ENCODE measurements around the gene RBFOX1.

The RBFOX1 gene

GRCh38 chr16:7334801-7335560 lies 2.3 kb downstream of the RBFOX1 start:
- no peak for DNase-seq (ENCODE audit: low read depth)

- no peak for DNase-seq (ENCODE audit: low read depth)
Measured at GRCh38 chr16:7335991-7336634, 3.5 kb downstream of the RBFOX1 start.

- no peak for DNase-seq (ENCODE audit: low read depth)
Measured at GRCh38 chr16:7336742-7337141, 4.1 kb downstream of the RBFOX1 start.

GRCh38 chr16:7338826-7339225 lies 6.2 kb downstream of the RBFOX1 start:
- DNase-seq (ENCODE audit: low read depth), result no peak

- no peak for DNase-seq (ENCODE audit: low read depth)
Measured at GRCh38 chr16:7339700-7340099, 7.1 kb downstream of the RBFOX1 start.

- DNase-seq (ENCODE audit: low read depth), result no peak
Measured at GRCh38 chr16:7340938-7341337, 8.3 kb downstream of the RBFOX1 start.

- DNase-seq (ENCODE audit: low read depth), result no peak
Measured at GRCh38 chr16:7342598-7342997, 10.0 kb downstream of the RBFOX1 start.

GRCh38 chr16:7343243-7343642 lies 10.6 kb downstream of the RBFOX1 start:
- no peak for DNase-seq (ENCODE audit: low read depth)

- no peak for DNase-seq (ENCODE audit: low read depth)
Measured at GRCh38 chr16:7344830-7345780, 12.5 kb downstream of the RBFOX1 start.

GRCh38 chr16:7350806-7351205 lies 18.2 kb downstream of the RBFOX1 start:
- no peak for DNase-seq (ENCODE audit: low read depth)

GRCh38 chr16:7351610-7352510 lies 19.2 kb downstream of the RBFOX1 start:
- no peak for DNase-seq (ENCODE audit: low read depth)

GRCh38 chr16:7355758-7356157 lies 23.1 kb downstream of the RBFOX1 start:
- no peak for DNase-seq (ENCODE audit: low read depth)

GRCh38 chr16:7361416-7362129 lies 28.9 kb downstream of the RBFOX1 start:
- DNase-seq (ENCODE audit: low read depth), result no peak

GRCh38 chr16:7362231-7362630 lies 29.6 kb downstream of the RBFOX1 start:
- no peak for DNase-seq (ENCODE audit: low read depth)

GRCh38 chr16:7363422-7364417 lies 31.1 kb downstream of the RBFOX1 start:
- no peak for DNase-seq (ENCODE audit: low read depth)

- DNase-seq (ENCODE audit: low read depth), result no peak
Measured at GRCh38 chr16:7366041-7366440, 33.4 kb downstream of the RBFOX1 start.

GRCh38 chr16:7366993-7367880 lies 34.6 kb downstream of the RBFOX1 start:
- no peak for DNase-seq (ENCODE audit: low read depth)

GRCh38 chr16:7369204-7369603 lies 36.6 kb downstream of the RBFOX1 start:
- DNase-seq (ENCODE audit: low read depth), result no peak

GRCh38 chr16:7372095-7372494 lies 39.5 kb downstream of the RBFOX1 start:
- DNase-seq (ENCODE audit: low read depth), result no peak

All from stimulated activated CD8-positive, alpha-beta memory T cell treated with anti-CD3 and anti-CD28 coated beads, Interleukin-15, amount 100 ng/mL, for 24 hours (primary cell).